ENCODE data around the gene GALT.

GALT gene

GRCh38 chr9:34642679-34643078, 3.8 kb upstream of the GALT start:
- no peak for TF ChIP-seq CTCF (IDR thresholded peaks at IDR 0.05; ENCODE audit: control insufficient read depth, insufficient read depth, low read depth, low read length, missing control alignments)
- no peak for DNase-seq (ENCODE audit: low read depth)
- no peak overlapping the region for H3K4me3 ChIP-seq (ENCODE audit: control insufficient read depth, low read depth, low read length)

GRCh38 chr9:34644766-34645314, 1.6 kb upstream of the GALT start:
- H3K4me3 ChIP-seq (ENCODE audit: control insufficient read depth, low read depth, low read length) = no peak overlapping the region
- no peak for TF ChIP-seq CTCF (IDR thresholded peaks at IDR 0.05; ENCODE audit: control insufficient read depth, insufficient read depth, low read depth, low read length, missing control alignments)
- DNase-seq (ENCODE audit: low read depth) = no peak

GRCh38 chr9:34647084-34647403, 569 bp downstream of the GALT start:
- peak overlapping the region; percentile 76 for H3K4me3 ChIP-seq (ENCODE audit: control insufficient read depth, low read depth, low read length)
- no peak for TF ChIP-seq CTCF (IDR thresholded peaks at IDR 0.05; ENCODE audit: control insufficient read depth, insufficient read depth, low read depth, low read length, missing control alignments)
- no peak for DNase-seq (ENCODE audit: low read depth)

- no peak for DNase-seq (ENCODE audit: low read depth)
- H3K4me3 ChIP-seq (ENCODE audit: control insufficient read depth, low read depth, low read length) = peak overlapping the region; percentile 76
- TF ChIP-seq CTCF (IDR thresholded peaks at IDR 0.05; ENCODE audit: control insufficient read depth, insufficient read depth, low read depth, low read length, missing control alignments) = no peak
Observed at GRCh38 chr9:34647651-34648050, 1.2 kb downstream of the GALT start.

- DNase-seq (ENCODE audit: low read depth) = no peak
- TF ChIP-seq CTCF (IDR thresholded peaks at IDR 0.05; ENCODE audit: control insufficient read depth, insufficient read depth, low read depth, low read length, missing control alignments) = no peak
Observed at GRCh38 chr9:34648673-34649072, 2.2 kb downstream of the GALT start.

GRCh38 chr9:34650816-34651215, 4.3 kb downstream of the GALT start:
- no peak for DNase-seq (ENCODE audit: low read depth)
- TF ChIP-seq CTCF (IDR thresholded peaks at IDR 0.05; ENCODE audit: control insufficient read depth, insufficient read depth, low read depth, low read length, missing control alignments) = no peak
- no peak overlapping the region for H3K4me3 ChIP-seq (ENCODE audit: control insufficient read depth, low read depth, low read length)

More at GRCh38 chr9:34648673-34649072, 2.2 kb downstream of the GALT start:
- H3K4me3 ChIP-seq (ENCODE audit: control insufficient read depth, low read depth, low read length) = no peak overlapping the region

GRCh38 chr9:34651321-34651720, 4.8 kb downstream of the GALT start:
- peak overlapping the region; percentile 49 for H3K4me3 ChIP-seq (ENCODE audit: control insufficient read depth, low read depth, low read length)
- no peak for DNase-seq (ENCODE audit: low read depth)
- no peak for TF ChIP-seq CTCF (IDR thresholded peaks at IDR 0.05; ENCODE audit: control insufficient read depth, insufficient read depth, low read depth, low read length, missing control alignments)

All from AG09309 (cell line).